H9 (cell line): ENCODE results near the gene SPTLC3. TPM values are rescaled to one million over a fixed set of nuclear protein-coding genes. Genes with fewer than 3 reads are reported as not detected.

Experiments used
- DNase-seq: peaks from one replicate; pipeline ENCODE4 v3.0.0-alpha.2; 2017
- H2AFZ ChIP-seq: one replicate; pipeline ENCODE4 v1.6.1; 2013; ENCODE audit warnings: mild to moderate bottlenecking, low read length, control low read depth, moderate library complexity
- H2AK5ac ChIP-seq: 2 replicates; pipeline ENCODE4 v1.6.1; 2013; ENCODE audit warnings: low read length, control low read depth, mixed read lengths; ENCODE audit not compliant: insufficient read length
- H2BK120ac ChIP-seq: one replicate; pipeline ENCODE4 v1.6.1; 2013; ENCODE audit warnings: low read depth, mild to moderate bottlenecking, low read length, control low read depth, inconsistent platforms; ENCODE audit not compliant: poor library complexity, severe bottlenecking
- H2BK12ac ChIP-seq: 2 replicates; pipeline ENCODE4 v1.6.1; 2013; ENCODE audit warnings: low read length, control low read depth, mixed read lengths, low read depth; ENCODE audit not compliant: insufficient read length
- H2BK15ac ChIP-seq: 2 replicates; pipeline ENCODE4 v1.6.1; 2013; ENCODE audit warnings: low read depth, low read length, control low read depth
- H2BK20ac ChIP-seq: one replicate; pipeline ENCODE4 v1.6.1; 2013; ENCODE audit warnings: low read depth, mild to moderate bottlenecking, low read length, control low read depth, inconsistent platforms; ENCODE audit not compliant: poor library complexity, severe bottlenecking
- H2BK5ac ChIP-seq: 2 replicates; pipeline ENCODE4 v1.6.1; 2013; ENCODE audit warnings: low read length, control low read depth, mixed read lengths; ENCODE audit not compliant: insufficient read length
- H3K14ac ChIP-seq: 2 replicates; pipeline ENCODE4 v1.6.1; 2013; ENCODE audit warnings: low read length, control low read depth; ENCODE audit not compliant: insufficient read depth
- H3K18ac ChIP-seq: 2 replicates; pipeline ENCODE4 v1.6.1; 2013; ENCODE audit warnings: low read depth, mild to moderate bottlenecking, mixed read lengths, low read length, control low read depth; ENCODE audit not compliant: insufficient read length
- H3K23ac ChIP-seq: 2 replicates; pipeline ENCODE4 v1.6.1; 2013; ENCODE audit warnings: low read length, control low read depth, mixed read lengths, low read depth; ENCODE audit not compliant: insufficient read length
- H3K23me2 ChIP-seq: 2 replicates; pipeline ENCODE4 v1.6.1; 2013; ENCODE audit warnings: low read depth, mild to moderate bottlenecking, mixed read lengths, low read length, control low read depth; ENCODE audit not compliant: insufficient read length, poor library complexity, severe bottlenecking
- H3K27ac ChIP-seq: 2 replicates; pipeline ENCODE4 v1.5.1; 2013; ENCODE audit warnings: low read length, control low read depth, mixed read lengths, low read depth; ENCODE audit not compliant: insufficient read length
- H3K27me3 ChIP-seq: 2 replicates; pipeline ENCODE4 v1.6.1; 2013; ENCODE audit warnings: low read length, control low read depth, inconsistent platforms; ENCODE audit not compliant: insufficient read depth
- H3K4ac ChIP-seq: 2 replicates; pipeline ENCODE4 v1.6.1; 2013; ENCODE audit warnings: low read depth, mild to moderate bottlenecking, control low read depth, inconsistent platforms, low read length, moderate library complexity
- H3K4me1 ChIP-seq: 2 replicates; pipeline ENCODE4 v1.6.1; 2013; ENCODE audit warnings: low read length, control low read depth, inconsistent platforms; ENCODE audit not compliant: insufficient read depth
- H3K4me2 ChIP-seq: 2 replicates; pipeline ENCODE4 v1.6.1; 2013; ENCODE audit warnings: low read length, control low read depth, mixed read lengths; ENCODE audit not compliant: insufficient read length, insufficient read depth
- H3K56ac ChIP-seq: 2 replicates; pipeline ENCODE4 v1.6.1; 2013; ENCODE audit warnings: low read depth, mild to moderate bottlenecking, mixed read lengths, low read length, control low read depth; ENCODE audit not compliant: insufficient read length
- H3K79me1 ChIP-seq: 2 replicates; pipeline ENCODE4 v1.6.1; 2013; ENCODE audit warnings: low read depth, mild to moderate bottlenecking, moderate library complexity, low read length, control low read depth, inconsistent platforms; ENCODE audit not compliant: insufficient read depth, poor library complexity, severe bottlenecking
- H3K79me2 ChIP-seq: 2 replicates; pipeline ENCODE4 v1.6.1; 2013; ENCODE audit warnings: low read length, control low read depth, inconsistent platforms; ENCODE audit not compliant: insufficient read depth
- H3K9ac ChIP-seq: 2 replicates; pipeline ENCODE4 v1.6.1; 2013; ENCODE audit warnings: low read length, control low read depth, mixed read lengths; ENCODE audit not compliant: insufficient read length; ENCODE audit errors: extremely low read depth
- H3K9me3 ChIP-seq: one replicate; pipeline ENCODE4 v1.6.1; 2013; ENCODE audit warnings: low read depth, low read length, inconsistent platforms; ENCODE audit not compliant: control insufficient read depth
- H3T11ph ChIP-seq: one replicate; pipeline ENCODE4 v1.6.1; 2013; ENCODE audit warnings: mild to moderate bottlenecking, low read length, control low read depth, inconsistent platforms
- H4K20me1 ChIP-seq: one replicate; pipeline ENCODE4 v1.6.1; 2013; ENCODE audit not compliant: control insufficient read depth, insufficient read length, insufficient read depth
- H4K5ac ChIP-seq: 2 replicates; pipeline ENCODE4 v1.6.1; 2013; ENCODE audit warnings: low read depth, mild to moderate bottlenecking, mixed read lengths, low read length, control low read depth; ENCODE audit not compliant: insufficient read length
- H4K8ac ChIP-seq: replicated peaks from 2 replicates; pipeline ENCODE4 v1.6.1; 2013; ENCODE audit warnings: low read length, control low read depth, mixed read lengths, low read depth; ENCODE audit not compliant: insufficient read length
- H4K91ac ChIP-seq: 2 replicates; pipeline ENCODE4 v1.6.1; 2013; ENCODE audit warnings: low read depth, mild to moderate bottlenecking, moderate library complexity, mixed read lengths, low read length, control low read depth; ENCODE audit not compliant: insufficient read length
- H3K27ac Mint-ChIP-seq, 3 experiments: 2 replicates in 2 of 3; 3 replicates in 1 of 3; pipeline ENCODE4 v1.8.0; 2020 to 2021; ENCODE audit warnings: mixed read lengths in 3 of 3, mild to moderate bottlenecking in 1 of 3, moderate library complexity in 1 of 3
- H3K27me3 Mint-ChIP-seq: 2 replicates; pipeline ENCODE4 v1.8.0; 2021; ENCODE audit warnings: low read depth, mild to moderate bottlenecking, moderate library complexity, mixed read lengths
- H3K36me3 Mint-ChIP-seq, 3 experiments: 2 replicates in 2 of 3; 3 replicates in 1 of 3; pipeline ENCODE4 v1.8.0; 2020 to 2021; ENCODE audit warnings: low read depth in 3 of 3, mixed read lengths in 3 of 3; ENCODE audit not compliant: insufficient read depth in 1 of 3
- H3K4me1 Mint-ChIP-seq, 2 experiments: 2 replicates each; pipeline ENCODE4 v1.8.0; 2020; ENCODE audit warnings: mixed read lengths in 2 of 2
- H3K4me3 Mint-ChIP-seq, 2 experiments: 2 replicates in 1 of 2; 3 replicates in 1 of 2; pipeline ENCODE4 v1.8.0; 2020 to 2021; ENCODE audit warnings: mild to moderate bottlenecking in 2 of 2, mixed read lengths in 2 of 2, moderate library complexity in 1 of 2
- H3K9me3 Mint-ChIP-seq, 2 experiments: 2 replicates in 1 of 2; 3 replicates in 1 of 2; pipeline ENCODE4 v1.8.0; 2020; ENCODE audit warnings: mild to moderate bottlenecking in 2 of 2, mixed read lengths in 2 of 2, moderate library complexity in 1 of 2
- total RNA-seq: library from RNA; stranded (reverse); gene quantifications from 2 replicates; pipeline ENCODE4 v1.2.1, GENCODE V29; 2021
- TF ChIP-seq, protein P1 (sequence below): fragments of 200-600 bp; sonication (generic); conservative IDR thresholded peaks from 3 replicates; pipeline ENCODE4 v1.8.0; 2021; ENCODE audit warnings: antibody characterized with exemption, mild to moderate bottlenecking

The SPTLC3 gene
- total RNA-seq, 1 experiment from 2014 or later: 0.68 TPM

- Mint-ChIP-seq H3K4me1 (no peaks in the 10 kb centered on the region), H3K4me3 (no peak overlapping the region), H3K27ac (no peak overlapping the region), H3K36me3 (no peaks in the 10 kb centered on the region), H3K27me3 (no peaks in the 10 kb centered on the region), H3K9me3 (no peaks in the 10 kb centered on the region)
- H3K4ac ChIP-seq: no peak overlapping the region
- TF ChIP-seq, protein P1, sequence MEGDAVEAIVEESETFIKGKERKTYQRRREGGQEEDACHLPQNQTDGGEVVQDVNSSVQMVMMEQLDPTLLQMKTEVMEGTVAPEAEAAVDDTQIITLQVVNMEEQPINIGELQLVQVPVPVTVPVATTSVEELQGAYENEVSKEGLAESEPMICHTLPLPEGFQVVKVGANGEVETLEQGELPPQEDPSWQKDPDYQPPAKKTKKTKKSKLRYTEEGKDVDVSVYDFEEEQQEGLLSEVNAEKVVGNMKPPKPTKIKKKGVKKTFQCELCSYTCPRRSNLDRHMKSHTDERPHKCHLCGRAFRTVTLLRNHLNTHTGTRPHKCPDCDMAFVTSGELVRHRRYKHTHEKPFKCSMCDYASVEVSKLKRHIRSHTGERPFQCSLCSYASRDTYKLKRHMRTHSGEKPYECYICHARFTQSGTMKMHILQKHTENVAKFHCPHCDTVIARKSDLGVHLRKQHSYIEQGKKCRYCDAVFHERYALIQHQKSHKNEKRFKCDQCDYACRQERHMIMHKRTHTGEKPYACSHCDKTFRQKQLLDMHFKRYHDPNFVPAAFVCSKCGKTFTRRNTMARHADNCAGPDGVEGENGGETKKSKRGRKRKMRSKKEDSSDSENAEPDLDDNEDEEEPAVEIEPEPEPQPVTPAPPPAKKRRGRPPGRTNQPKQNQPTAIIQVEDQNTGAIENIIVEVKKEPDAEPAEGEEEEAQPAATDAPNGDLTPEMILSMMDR: no peak
- H3K56ac ChIP-seq: no peak overlapping the region
- no peak overlapping the region for H3K9ac ChIP-seq
- H3K9me3 ChIP-seq: no peaks in the 10 kb centered on the region
- no peaks in the 10 kb centered on the region for H3K4me1 ChIP-seq
- H4K5ac ChIP-seq: no peak overlapping the region
- no peak overlapping the region for H2BK15ac ChIP-seq
- H3K79me2 ChIP-seq: no peaks in the 10 kb centered on the region
- no peak overlapping the region for H4K8ac ChIP-seq
- H4K91ac ChIP-seq: no peak overlapping the region
- no peak overlapping the region for H3K23ac ChIP-seq
- no peaks in the 10 kb centered on the region for H4K20me1 ChIP-seq
- no peak overlapping the region for H3K27ac ChIP-seq
- H3K23me2 ChIP-seq: no peaks in the 10 kb centered on the region
- H2BK120ac ChIP-seq: no peak overlapping the region
- H3K14ac ChIP-seq: no peak overlapping the region
- H3K27me3 ChIP-seq: no peaks in the 10 kb centered on the region
- H2BK20ac ChIP-seq: no peak overlapping the region
- no peak overlapping the region for H3K4me2 ChIP-seq
- no peak overlapping the region for H2BK5ac ChIP-seq
- no peak overlapping the region for H3K18ac ChIP-seq
- no peak overlapping the region for H2BK12ac ChIP-seq
- no peak overlapping the region for H2AK5ac ChIP-seq
- DNase-seq: no peak
- no peak overlapping the region for H2AFZ ChIP-seq
- H3K79me1 ChIP-seq: no peaks in the 10 kb centered on the region
- no peak overlapping the region for H3T11ph ChIP-seq
These were observed 73.6 kb downstream of the SPTLC3 start for GRCh38 chr20:13082378-13082777.
